Cardiac muscle cell (in vitro differentiated cells and primary cell): Measurements from ENCODE around the gene RNF38. TPM values are rescaled to one million over a fixed set of nuclear protein-coding genes. Genes with fewer than 3 reads are reported as not detected.

Experiments used
- DNase-seq, 2 donors: peaks; one replicate each; pipeline versions ENCODE4 v3.0.0 to v3.0.0-alpha.2; 2010 to 2017; ENCODE audit warnings: low read depth in 1 of 2, low spot score in 1 of 2
- H3K27ac ChIP-seq: fragments of 200-600 bp; sonication (generic); 2 replicates; pipeline ENCODE4 v1.5.1; 2016
- H3K27me3 ChIP-seq: fragments of 200-600 bp; sonication (generic); 2 replicates; pipeline ENCODE4 v1.6.0; 2016; ENCODE audit warnings: control low read depth
- H3K36me3 ChIP-seq: fragments of 200-600 bp; sonication (generic); 2 replicates; pipeline ENCODE4 v1.5.1; 2016; ENCODE audit warnings: control low read depth
- H3K4me1 ChIP-seq: fragments of 200-600 bp; sonication (generic); 2 replicates; pipeline ENCODE4 v1.8.1; 2017; ENCODE audit warnings: low read depth, mild to moderate bottlenecking, mixed run types
- H3K4me3 ChIP-seq: fragments of 200-600 bp; sonication (generic); 2 replicates; pipeline ENCODE4 v1.5.1; 2016; ENCODE audit warnings: mild to moderate bottlenecking
- H3K9me3 ChIP-seq: fragments of 200-600 bp; sonication (generic); 2 replicates; pipeline ENCODE4 v1.5.1; 2017; ENCODE audit warnings: low read depth, mild to moderate bottlenecking, control low read depth
- polyA plus RNA-seq: library from polyadenylated mRNA; unstranded; fragments of >200 nt; fragmentation: Nextera tagmentation; extraction: Ambion mirVana; gene quantifications from 2 replicates; pipeline ENCODE4 v1.2.1, GENCODE V29; 2016
- total RNA-seq: library from RNA; depleted of rRNA; stranded (reverse); fragments of >200 nt; gene quantifications from 2 replicates; pipeline ENCODE4 v1.2.3, GENCODE V29; 2016
- TF ChIP-seq, protein P1 (sequence below): IDR thresholded peaks from 2 replicates; pipeline ENCODE4 v1.5.1; 2012; ENCODE audit warnings: low read depth, mild to moderate bottlenecking, low read length

The RNF38 gene
- total and polyA plus RNA-seq, 2 experiments from 2014 or later: 20.1 to 26.3 TPM

DNA sequence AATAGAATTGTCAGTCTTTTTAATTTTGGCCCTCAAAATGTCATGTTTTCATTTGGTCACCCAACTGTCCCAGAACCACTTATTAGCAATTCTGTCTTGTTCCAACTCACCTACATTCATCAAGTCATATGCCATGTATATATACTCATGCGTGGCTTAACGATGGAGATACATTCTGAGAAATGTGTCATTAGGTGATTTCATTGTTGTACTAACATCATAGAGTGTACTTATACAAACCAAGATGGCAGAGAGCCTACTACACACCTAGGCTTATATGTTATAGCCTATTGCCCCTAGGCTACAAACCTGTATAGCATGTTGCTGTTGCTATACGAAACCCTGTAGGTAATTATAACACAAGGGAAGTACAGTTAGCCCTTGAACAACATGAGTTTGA lies 36.6 kb downstream of the RNF38 start:
- H3K27ac ChIP-seq: no peak overlapping the region

DNA sequence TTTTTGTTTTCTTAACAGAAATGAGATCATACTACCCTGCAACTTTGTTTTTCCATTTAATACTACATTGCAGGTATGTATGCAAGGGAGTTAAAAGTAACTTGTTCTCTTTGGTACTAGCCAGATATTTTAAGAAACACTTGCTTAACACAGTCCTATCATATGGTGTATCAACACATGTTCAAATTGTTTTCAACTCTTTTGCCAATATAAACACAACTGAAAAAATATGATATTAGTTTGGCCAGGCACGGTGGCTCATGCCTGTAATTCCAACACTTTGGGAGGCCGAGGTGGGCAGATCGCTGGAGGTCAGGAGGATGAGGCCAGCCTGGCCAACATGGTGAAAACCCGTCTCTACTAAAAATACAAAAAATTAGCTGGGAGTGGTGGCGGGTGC lies 41.6 kb downstream of the RNF38 start:
- Histone ChIP-seq H3K9me3 (no peaks in the 10 kb centered on the region), H3K36me3 (peaks cover 20% of the 10 kb centered on the region), H3K4me3 (no peak overlapping the region), H3K27me3 (no peaks in the 10 kb centered on the region), H3K4me1 (no peaks in the 10 kb centered on the region), H3K27ac (peak overlapping the region; percentile 20)
- DNase-seq: no peak
- TF ChIP-seq, protein P1, sequence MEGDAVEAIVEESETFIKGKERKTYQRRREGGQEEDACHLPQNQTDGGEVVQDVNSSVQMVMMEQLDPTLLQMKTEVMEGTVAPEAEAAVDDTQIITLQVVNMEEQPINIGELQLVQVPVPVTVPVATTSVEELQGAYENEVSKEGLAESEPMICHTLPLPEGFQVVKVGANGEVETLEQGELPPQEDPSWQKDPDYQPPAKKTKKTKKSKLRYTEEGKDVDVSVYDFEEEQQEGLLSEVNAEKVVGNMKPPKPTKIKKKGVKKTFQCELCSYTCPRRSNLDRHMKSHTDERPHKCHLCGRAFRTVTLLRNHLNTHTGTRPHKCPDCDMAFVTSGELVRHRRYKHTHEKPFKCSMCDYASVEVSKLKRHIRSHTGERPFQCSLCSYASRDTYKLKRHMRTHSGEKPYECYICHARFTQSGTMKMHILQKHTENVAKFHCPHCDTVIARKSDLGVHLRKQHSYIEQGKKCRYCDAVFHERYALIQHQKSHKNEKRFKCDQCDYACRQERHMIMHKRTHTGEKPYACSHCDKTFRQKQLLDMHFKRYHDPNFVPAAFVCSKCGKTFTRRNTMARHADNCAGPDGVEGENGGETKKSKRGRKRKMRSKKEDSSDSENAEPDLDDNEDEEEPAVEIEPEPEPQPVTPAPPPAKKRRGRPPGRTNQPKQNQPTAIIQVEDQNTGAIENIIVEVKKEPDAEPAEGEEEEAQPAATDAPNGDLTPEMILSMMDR: no peak

More for the DNA sequence above, 36.6 kb downstream of the RNF38 start:
- TF ChIP-seq, protein P1: no peak
- Histone ChIP-seq H3K9me3 (no peaks in the 10 kb centered on the region), H3K4me1 (no peaks in the 10 kb centered on the region), H3K36me3 (peaks cover 28% of the 10 kb centered on the region), H3K4me3 (no peak overlapping the region), H3K27me3 (no peaks in the 10 kb centered on the region)
- DNase-seq: no peak

DNA sequence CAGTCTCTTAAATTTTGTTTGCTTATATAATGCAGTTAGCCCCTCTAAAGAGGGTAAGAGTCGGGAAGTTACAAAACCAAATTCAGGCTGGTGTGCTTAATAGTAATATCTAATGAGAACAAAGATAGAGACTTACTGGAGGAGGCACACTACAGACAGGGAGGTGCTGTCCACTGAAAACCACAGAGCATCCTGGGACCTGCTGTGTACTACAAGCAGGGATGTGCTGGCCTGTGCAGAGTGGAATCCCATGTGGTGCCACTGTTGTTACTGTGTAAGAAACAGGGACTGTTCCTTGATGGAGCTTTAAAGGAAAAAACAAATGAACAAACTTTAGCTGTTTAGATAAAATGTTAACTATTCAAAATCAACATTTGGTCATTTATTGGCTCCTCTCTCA lies 42.4 kb downstream of the RNF38 start:
- Histone ChIP-seq H3K4me3 (no peak overlapping the region), H3K27ac (peak overlapping the region; percentile 20), H3K9me3 (no peaks in the 10 kb centered on the region), H3K27me3 (no peaks in the 10 kb centered on the region), H3K4me1 (no peaks in the 10 kb centered on the region), H3K36me3 (peaks cover 20% of the 10 kb centered on the region)
- no peak for DNase-seq
- TF ChIP-seq, protein P1: no peak

DNA sequence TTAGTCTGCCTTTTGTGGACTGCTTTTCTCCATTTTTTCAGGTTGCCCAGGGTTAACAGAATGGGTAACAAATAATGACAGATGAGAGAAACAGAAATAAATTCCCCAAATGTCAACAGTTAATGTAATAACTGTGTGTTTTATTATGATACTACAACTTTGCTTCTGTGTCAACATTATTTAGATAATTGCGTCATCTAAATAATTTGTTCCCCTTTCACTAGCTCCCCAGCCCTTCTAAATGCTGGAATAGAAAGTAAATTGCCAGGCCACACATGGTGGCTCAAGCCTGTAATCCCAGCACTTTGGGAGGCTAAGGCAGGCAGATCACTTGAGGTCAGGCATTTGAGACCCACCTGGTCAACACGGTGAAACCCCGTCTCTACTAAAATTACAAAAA lies 53.5 kb downstream of the RNF38 start:
- no peak for DNase-seq
- no peak overlapping the region for H3K4me3 ChIP-seq
- H3K36me3 ChIP-seq: peaks cover 67% of the 10 kb centered on the region
- H3K27ac ChIP-seq: no peak overlapping the region
- no peaks in the 10 kb centered on the region for H3K4me1 ChIP-seq
- H3K9me3 ChIP-seq: no peaks in the 10 kb centered on the region
- H3K27me3 ChIP-seq: no peaks in the 10 kb centered on the region
- TF ChIP-seq, protein P1: no peak

DNA sequence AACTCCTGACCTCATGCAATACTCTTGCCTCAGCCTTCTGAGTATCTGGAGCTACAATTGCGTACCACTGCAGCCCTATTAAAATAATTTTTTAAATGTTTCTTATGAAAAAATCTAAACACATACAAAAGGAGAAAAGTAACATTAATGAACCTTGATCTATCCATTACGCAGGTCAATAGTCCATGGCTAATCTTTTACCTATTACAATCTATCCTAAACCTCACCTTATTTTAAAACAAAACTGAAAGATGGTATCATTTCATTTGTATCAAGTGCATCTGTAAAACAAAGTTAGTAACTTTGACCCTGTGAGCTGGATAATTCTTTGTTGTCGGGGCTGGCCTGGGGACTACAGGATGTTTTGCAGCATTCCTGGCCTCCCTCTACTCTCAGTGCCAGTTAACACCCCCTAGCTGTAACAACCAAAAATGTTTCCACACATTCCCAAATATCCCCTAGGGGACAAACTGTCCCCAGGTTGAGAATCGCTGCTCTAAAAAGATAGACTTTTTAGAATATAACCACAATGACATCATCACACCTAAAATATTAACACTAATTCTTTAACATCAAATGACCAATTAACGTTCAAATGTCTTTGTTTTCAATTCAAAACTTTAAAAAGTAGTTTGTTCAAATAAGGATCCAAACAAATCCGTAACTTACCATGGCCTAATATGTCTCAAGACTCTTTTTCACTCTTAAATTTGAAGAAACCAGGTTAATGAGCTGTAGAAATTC lies 54.8 kb downstream of the RNF38 start:
- H3K27ac ChIP-seq: no peak overlapping the region
- DNase-seq: no peak
- no peaks in the 10 kb centered on the region for H3K4me1 ChIP-seq
- H3K27me3 ChIP-seq: no peaks in the 10 kb centered on the region
- H3K9me3 ChIP-seq: no peaks in the 10 kb centered on the region
- H3K36me3 ChIP-seq: peaks cover 66% of the 10 kb centered on the region
- TF ChIP-seq, protein P1: no peak
- no peak overlapping the region for H3K4me3 ChIP-seq
